IPS-11a (cell line): ENCODE data around the gene PTTG1IP.
"Not testable (repeated sequence)": the region's sequence is repeated elsewhere in the genome, so short reads cannot be mapped to it uniquely, and the experiment has no call there.

ENCODE experiments used
- H3K4me3 ChIP-seq: one replicate; pipeline ENCODE4 v1.5.1; 2013; ENCODE audit warnings: low read depth, low read length, control low read depth

PTTG1IP gene

GRCh38 chr21:44886113-44887075 lies 12.9 kb upstream of the PTTG1IP start:
- H3K4me3 ChIP-seq, result no peak overlapping the region

- no peak overlapping the region for H3K4me3 ChIP-seq
Observed at GRCh38 chr21:44885615-44886014, 12.1 kb upstream of the PTTG1IP start.

DNA sequence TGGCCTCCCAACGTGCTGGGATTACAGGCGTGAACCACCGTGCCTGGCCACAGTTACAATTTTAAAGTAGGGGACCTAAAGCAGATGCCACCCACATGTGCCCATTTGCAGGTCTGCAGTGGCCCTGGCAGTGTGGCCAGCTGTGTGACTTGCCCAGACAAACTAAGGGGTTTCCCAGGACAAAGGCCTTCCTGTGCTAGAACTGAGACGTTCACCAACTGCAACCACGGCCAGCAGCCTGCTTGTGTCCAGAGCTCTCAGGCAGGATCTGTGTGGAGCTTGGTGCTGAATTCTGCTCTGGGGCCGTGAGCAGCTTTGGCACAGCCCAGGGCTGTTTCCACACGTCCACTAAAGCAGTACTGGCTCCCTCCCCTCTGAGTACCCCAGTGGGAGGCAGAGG lies 10.6 kb upstream of the PTTG1IP start:
- H3K4me3 ChIP-seq, result no peak overlapping the region

DNA sequence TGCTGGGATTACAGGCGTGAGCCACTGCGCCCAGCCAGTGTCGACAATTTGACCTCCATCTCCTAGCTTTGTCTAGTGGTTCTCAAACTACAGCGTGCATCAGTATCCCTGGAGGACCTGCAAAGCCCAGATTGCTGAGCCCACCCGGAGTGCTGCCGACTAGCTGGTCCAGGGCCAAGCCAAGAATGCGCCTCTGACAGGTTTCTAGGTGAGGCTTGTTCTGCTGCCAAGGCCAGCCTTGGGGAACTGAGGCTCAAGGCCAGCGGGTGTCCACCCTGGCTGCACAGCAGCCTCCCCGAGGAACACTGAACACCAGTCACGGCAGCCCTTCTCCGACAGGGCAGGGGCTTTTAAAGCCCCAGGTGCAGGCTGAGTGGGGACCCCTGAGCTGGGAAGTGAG lies 9.8 kb upstream of the PTTG1IP start:
- no peak overlapping the region for H3K4me3 ChIP-seq

GRCh38 chr21:44881198-44881872 lies 7.8 kb upstream of the PTTG1IP start:
- no peak overlapping the region for H3K4me3 ChIP-seq

GRCh38 chr21:44880405-44881197 lies 7.1 kb upstream of the PTTG1IP start:
- H3K4me3 ChIP-seq, result no peak overlapping the region

- H3K4me3 ChIP-seq, result not testable (repeated sequence)
Observed at GRCh38 chr21:44879238-44879637, 5.7 kb upstream of the PTTG1IP start.

DNA sequence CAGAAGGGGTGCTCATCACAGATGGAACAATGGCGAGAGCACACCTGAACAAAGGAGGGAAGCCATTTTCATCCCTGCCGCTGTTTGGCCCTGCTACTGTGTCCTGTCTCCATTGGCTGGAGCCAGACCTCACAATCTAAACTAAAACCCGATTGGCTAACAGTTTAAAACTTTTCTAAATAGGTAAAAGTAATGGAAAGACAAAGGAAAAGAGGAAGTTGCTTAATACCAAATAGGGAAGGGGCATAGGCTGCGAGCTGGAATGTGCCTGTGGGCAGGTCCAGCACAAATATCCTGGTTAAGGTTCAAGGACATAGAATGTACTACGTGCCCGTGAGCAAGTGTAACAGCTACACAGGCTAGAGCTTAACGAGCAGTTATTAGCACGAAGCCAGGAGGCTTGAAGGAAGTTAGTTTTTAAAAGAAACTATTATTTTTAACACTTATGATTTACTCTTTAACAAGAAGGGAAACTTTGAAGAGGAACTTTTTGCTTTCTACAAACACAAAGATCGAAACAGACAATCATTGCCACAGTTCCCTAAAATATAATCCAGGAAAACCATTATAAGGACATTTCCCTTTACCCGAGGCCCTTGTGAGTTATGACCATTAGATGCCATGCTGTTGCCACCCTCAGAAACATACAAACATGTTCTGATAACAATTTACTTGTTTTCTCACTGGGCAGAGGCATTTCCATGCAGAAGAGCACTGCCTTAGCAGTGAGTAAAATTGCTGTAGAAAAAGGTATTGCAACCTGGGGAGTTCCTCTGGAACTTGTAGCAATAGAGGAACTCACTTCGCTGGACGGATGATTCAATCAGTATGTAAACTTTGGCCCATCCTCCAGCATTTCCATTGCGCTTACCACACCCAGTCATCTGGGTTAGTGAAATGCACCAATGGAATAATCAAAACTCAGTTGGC lies 4.8 kb upstream of the PTTG1IP start:
- no peak overlapping the region for H3K4me3 ChIP-seq

DNA sequence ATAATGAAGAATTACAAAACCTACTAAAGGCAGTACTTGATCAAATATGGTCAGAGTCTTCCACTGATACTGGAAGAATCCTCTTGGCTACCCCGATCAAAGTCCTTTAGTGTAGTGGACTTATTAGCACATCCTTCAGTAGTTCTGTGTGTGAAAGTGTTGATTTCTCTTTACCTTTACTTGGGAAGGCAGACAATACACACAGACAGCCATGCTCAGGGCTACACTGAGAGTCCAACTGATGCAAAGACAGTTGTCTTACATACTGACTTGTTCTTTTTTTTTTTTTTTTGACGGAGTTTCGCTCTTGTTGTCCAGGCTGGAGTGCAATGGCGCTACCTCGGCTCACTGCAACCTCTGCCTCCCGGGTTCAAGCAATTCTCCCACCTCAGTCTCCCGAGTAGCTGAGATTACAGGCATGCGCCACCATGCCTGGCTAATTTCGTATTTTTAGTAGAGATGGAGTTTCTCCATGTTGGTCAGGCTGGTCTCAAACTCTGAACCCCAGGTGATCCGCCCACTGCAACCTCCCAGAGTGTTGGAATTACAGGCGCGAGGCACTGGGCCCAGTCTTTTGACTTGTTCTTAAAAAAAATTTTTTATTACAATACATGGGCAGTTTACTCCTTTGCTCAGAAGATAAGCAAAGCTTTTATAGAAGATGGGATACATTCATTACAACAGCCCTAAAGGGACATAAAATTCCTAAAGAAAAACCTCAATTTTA lies 3.5 kb upstream of the PTTG1IP start:
- H3K4me3 ChIP-seq, result no peak overlapping the region

DNA sequence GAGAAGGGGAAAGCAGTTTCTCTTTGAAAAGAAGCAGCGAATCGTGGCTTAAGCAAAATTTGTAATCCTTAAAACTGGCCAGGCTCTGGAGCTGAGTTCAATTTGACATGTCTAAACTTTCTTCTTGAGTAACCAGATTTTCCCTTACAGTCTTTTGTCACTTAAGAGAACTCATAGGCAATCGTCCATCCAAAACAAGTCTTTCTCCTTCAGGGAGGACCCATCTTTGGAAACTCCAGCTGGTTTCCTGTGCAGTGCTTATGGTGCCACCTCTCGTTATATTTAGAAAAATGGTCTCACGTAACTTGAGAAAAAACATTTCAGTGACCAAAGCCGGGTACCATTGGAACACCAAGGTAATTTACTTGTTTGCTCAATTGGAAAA lies 1.8 kb upstream of the PTTG1IP start:
- H3K4me3 ChIP-seq, result no peak overlapping the region

- H3K4me3 ChIP-seq, result peak overlapping the region; percentile 62
Observed at GRCh38 chr21:44874497-44875315, 1.2 kb upstream of the PTTG1IP start.

- H3K4me3 ChIP-seq, result peak overlapping the region; percentile 62
Observed at GRCh38 chr21:44874240-44874496, 678 bp upstream of the PTTG1IP start.

GRCh38 chr21:44872649-44873355 lies 688 bp downstream of the PTTG1IP start:
- peak overlapping the region; percentile 78 for H3K4me3 ChIP-seq

DNA sequence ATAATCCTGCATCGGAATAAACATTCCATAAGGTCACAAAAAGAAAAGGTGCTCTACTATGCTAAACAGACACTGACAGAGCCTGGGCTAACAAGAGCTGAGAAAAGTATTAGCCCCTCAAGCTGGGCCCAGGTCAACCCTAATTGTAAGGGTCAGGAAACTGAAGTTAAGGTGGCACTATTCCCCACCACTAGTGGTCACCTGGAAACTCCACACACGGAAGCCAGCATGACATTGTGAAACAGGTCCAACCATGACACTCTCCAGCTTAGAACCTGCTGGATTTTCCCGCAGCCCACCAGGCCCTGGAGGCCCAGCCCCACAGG lies 1.2 kb downstream of the PTTG1IP start:
- peak overlapping the region; percentile 78 for H3K4me3 ChIP-seq

GRCh38 chr21:44871576-44872269 lies 1.8 kb downstream of the PTTG1IP start:
- H3K4me3 ChIP-seq, result no peak overlapping the region

GRCh38 chr21:44870748-44871495 lies 2.6 kb downstream of the PTTG1IP start:
- no peak overlapping the region for H3K4me3 ChIP-seq
